Measurements from ENCODE around the gene RUSC2.

DNA sequence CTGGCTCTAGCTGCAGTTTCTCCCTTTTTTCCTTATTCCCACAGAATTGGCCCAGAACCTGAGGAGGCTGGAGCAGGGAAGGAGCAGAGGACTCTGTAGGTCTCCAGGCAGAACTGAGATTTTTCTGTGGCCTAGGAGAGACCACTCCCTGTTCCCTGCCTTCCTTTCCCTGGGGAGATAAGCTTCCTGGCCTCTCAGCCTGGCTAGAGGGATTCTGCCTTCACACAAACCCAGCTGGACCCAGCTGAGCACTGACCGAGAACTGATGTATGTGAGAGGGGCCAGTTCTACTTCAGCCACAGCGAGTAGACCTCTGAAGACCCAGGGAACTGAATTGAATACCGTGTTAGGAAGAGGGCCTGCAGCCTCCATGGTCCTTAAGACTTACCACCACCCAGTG lies 48.0 kb downstream of the RUSC2 start:
- TF ChIP-seq CTCF (IDR thresholded peaks at IDR 0.05; ENCODE audit: poor library complexity) (no peak), EZH2 (IDR thresholded peaks at IDR 0.05; ENCODE audit: borderline replicate concordance) (no peak), EZH2phosphoT487 (IDR thresholded peaks at IDR 0.05; ENCODE audit: low read depth, severe bottlenecking, unreplicated experiment) (no peak)

All from hepatocyte (in vitro differentiated cells).